Measurements from ENCODE around the gene CCDC71.

CCDC71 gene

DNA sequence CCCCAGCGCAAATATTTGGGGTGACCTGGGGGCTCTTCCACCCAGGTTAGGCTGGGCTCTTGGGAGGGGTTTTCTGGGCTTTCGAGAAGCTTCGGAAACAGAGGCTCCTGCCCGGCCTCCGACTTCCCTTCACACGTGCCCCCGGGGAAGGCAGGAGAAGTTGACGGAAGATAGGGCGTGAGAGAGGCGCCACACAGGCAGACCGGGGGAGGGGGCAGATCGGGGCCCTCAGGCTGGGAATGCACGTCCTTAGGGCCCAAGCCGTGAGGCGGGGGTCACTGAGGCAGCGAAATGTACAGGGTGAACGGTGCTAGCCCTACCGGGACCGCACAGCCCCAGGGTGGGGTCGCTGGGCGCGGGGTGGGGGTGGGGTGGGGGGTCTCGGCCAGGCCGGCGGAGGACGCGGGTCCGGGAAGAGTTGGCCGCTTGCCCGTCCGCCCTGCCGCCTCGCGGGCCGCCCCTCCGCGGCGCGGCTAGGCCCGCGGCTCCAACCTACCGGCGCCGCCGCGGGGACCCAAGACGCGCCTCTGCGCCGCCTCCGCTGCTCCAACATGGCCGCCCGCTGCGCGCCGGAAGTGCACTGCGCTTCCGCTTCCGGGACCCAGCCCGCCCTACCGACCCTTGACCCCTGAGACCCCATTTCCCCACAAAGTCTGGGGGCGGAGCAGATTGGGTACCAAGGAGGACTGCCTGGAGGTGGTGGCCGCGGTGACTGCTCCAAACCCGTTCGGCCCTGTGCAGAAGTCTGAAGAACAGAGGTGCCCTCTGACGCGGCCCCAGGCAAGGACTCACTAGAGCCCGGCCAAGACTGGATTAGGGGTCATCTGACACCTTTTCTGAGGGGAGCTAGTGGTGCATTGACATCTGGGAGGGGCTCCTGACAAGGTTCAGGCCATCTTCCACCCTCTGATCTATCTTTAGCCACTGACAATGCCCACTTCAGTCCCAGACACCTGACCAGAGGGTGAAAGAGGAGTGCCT, at the start of gene CCDC71:
Gene CCDC71, minus strand, starts transcription at position 561 of the 981 bp plus-strand sequence. CDS start 2,123 bp downstream, outside the sequence.
- Histone ChIP-seq H3K9ac (peak within 1 kb of the TSS; percentile 80 to 91 (median 89)), H3K36me3 (peaks cover 16 to 35% (median 25%) of the 10 kb centered on the region in 11 experiments), H3K4me2 (peak within 1 kb of the TSS; percentile 84 to 99 (median 95)), H3K4me1 (peaks cover 57 to 65% (median 61%) of the 10 kb centered on the region in 10 experiments), H3K4me3 (peak within 1 kb of the TSS; percentile 64 to 85 (median 76)), H3K27me3 (no peaks in the 10 kb centered on the region), H4K20me1 (peaks cover 0 to 21% (median 5%) of the 10 kb centered on the region in 11 experiments; a peak in 7 of 22 replicates), H3K9me3 (replicated peaks in 1 of 11) (0 out of 22 replicates have a peak, but pooled peaks cover 0 to 4% (median 0%) of the 10 kb centered on the region in 11 experiments), H3K27ac (peak within 1 kb of the TSS; percentile 82 to 96 (median 90))
- no peak for TF ChIP-seq Cebpa-rat (IDR thresholded peaks at IDR 0.05)

DNA sequence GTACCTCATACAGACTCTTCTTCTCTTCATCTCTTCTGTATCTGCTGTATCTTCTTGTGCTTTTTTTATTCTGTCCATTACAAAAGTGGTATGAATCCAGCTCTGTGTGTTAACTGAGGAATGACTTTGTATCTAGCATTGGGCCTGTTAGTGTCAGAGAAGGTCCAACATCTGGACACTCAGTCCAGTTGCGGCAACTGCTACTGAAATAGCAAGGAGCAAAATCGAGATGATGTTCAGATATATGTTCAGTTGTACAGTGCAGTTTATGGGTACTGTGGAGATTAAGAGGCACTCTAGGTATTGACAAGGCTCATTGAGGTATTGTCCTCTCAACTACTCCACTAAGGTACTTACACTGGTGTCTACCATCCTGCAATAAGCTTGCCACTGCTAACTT, 47.9 kb upstream of the CCDC71 start:
- no peak overlapping the region for H3K9ac ChIP-seq
- no peaks in the 10 kb centered on the region for H3K27me3 ChIP-seq
- H3K4me2 ChIP-seq: no peak overlapping the region
- no peaks in the 10 kb centered on the region for H4K20me1 ChIP-seq
- TF ChIP-seq Cebpa-rat (IDR thresholded peaks at IDR 0.05): no peak
- no peaks in the 10 kb centered on the region for H3K36me3 ChIP-seq
- no peak overlapping the region for H3K27ac ChIP-seq
- H3K4me3 ChIP-seq: no peak overlapping the region
- peaks cover 0 to 7% (median 0%) of the 10 kb centered on the region in 10 experiments; a peak in 1 of 20 replicates for H3K4me1 ChIP-seq
- H3K9me3 ChIP-seq (replicated peaks in 1 of 11): peaks cover 40 to 68% (median 50%) of the 10 kb centered on the region in 11 experiments

DNA sequence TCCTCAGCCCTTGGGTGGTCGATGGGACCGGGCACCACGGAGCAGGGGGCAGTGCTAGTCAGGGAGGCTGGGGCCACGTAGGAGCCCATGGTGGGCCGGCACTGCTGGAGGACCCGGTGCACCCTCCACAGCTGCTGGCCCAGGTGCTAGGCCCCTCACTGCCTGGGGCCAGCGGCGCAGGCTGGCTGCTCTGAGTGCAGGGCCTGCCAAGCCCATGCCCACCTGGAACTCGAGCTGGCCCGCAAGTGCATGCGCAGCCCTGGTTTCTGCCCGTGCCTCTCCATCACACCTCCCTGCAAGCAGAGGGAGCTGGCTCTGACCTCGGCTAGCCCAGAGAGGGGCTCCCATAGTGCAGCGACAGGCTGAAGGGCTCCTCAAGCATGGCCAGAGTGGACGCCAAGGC, 47.4 kb upstream of the CCDC71 start:
- no peak overlapping the region for H3K27ac ChIP-seq
- peaks cover 0 to 3% (median 0%) of the 10 kb centered on the region in 10 experiments; a peak in 1 of 20 replicates for H3K4me1 ChIP-seq
- H3K4me3 ChIP-seq: no peak overlapping the region
- H3K9ac ChIP-seq: no peak overlapping the region
- H3K9me3 ChIP-seq (replicated peaks in 1 of 11): peaks cover 37 to 63% (median 48%) of the 10 kb centered on the region in 11 experiments
- no peaks in the 10 kb centered on the region for H3K36me3 ChIP-seq
- no peak overlapping the region for H3K4me2 ChIP-seq
- no peaks in the 10 kb centered on the region for H3K27me3 ChIP-seq
- TF ChIP-seq Cebpa-rat (IDR thresholded peaks at IDR 0.05): no peak
- no peaks in the 10 kb centered on the region for H4K20me1 ChIP-seq

DNA sequence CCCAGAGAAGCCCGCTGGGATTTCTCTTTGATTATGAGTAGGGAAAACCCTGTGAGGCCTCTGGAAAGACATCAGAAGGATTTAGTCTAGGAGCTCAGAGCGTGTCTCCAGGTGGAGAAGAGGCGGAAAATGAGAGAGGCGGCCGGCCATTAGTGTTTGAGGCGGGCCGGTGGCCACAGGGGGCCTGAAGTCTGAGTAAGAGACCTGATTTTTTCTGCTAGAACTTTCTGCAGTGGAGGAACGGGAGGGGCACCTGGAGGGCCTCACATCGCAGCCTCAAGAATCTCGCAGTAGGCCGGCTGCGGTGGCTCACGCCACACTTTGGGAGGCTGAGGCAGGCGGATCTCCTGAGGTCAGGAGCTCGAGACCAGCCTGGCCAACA, 33.8 kb upstream of the CCDC71 start:
- Histone ChIP-seq H3K4me3 (no peak overlapping the region), H3K36me3 (no peaks in the 10 kb centered on the region), H4K20me1 (no peaks in the 10 kb centered on the region), H3K27ac (no peak overlapping the region), H3K4me1 (no peaks in the 10 kb centered on the region), H3K9me3 (replicated peaks in 1 of 11) (peaks cover 6 to 20% (median 17%) of the 10 kb centered on the region in 11 experiments; a peak in 17 of 22 replicates), H3K9ac (no peak overlapping the region), H3K27me3 (no peaks in the 10 kb centered on the region), H3K4me2 (no peak overlapping the region)
- no peak for TF ChIP-seq Cebpa-rat (IDR thresholded peaks at IDR 0.05)

DNA sequence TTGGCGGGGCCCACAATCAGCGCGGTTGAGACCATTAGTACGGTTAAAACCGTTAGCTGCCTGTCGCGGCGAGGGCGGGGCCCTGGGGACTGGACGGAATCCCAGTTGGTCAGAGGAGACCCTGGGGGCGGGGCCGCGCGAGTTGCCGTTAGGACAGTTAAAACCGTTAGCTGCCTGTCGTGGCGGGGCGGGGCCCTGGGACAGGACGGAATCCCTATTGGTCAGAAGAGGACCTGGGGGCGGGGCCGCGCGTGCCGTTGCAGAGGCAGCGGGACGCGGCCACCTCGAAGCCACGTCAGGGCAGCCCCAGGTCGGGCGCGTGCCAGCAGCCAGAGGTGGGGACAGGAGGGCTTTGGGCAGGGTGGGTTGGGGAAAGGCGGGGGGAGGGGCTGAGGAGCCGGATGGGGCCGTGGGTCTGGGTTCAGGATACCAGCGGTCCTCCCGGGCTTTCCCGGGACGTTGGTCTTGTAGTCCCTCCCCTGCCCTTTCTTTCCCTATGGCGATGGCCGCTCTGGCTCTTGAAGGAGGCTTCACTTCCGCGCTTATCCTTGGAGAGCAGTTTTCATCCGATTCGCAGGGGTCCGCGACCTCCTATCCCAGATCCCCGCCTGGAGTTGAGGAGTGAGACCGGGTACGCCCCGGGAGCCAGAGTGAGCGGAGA, 33.2 kb upstream of the CCDC71 start:
- Histone ChIP-seq H3K9ac (no peak overlapping the region), H3K36me3 (no peaks in the 10 kb centered on the region), H4K20me1 (no peaks in the 10 kb centered on the region), H3K27ac (no peak overlapping the region), H3K4me3 (no peak overlapping the region), H3K27me3 (no peaks in the 10 kb centered on the region), H3K9me3 (replicated peaks in 1 of 11) (peaks cover 6 to 20% (median 17%) of the 10 kb centered on the region in 11 experiments; a peak in 17 of 22 replicates), H3K4me1 (no peaks in the 10 kb centered on the region), H3K4me2 (no peak overlapping the region)
- TF ChIP-seq Cebpa-rat (IDR thresholded peaks at IDR 0.05): no peak

DNA sequence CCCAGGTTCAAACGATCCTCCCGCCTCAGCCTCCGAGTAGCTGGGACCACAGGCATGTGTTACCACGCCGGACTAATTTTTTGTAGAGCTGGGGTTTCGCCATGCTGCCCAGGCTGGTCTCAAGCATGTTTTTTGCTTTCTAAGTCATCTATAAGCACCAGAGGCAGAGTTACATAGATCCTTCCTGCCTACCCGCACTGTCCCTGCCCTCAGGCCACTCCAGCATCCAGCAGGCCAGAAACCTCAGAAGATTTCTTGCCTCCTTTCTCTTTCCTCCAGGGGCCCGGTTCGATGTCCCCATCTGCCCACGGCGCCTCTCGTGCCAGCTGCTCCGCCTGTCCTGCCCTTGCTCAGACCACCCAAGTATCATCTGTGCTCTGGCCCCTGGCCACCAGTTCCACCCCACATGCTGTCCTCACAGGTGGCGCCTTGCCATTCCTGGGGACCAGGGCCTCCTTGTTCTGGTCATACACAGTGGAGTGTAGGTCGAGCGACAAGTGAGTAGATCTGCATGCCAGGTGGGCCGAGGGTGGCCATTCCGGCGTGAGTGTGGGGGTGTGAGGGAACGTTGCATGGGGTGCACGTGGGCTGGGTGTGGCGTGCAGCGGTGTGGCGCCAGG, 32.6 kb upstream of the CCDC71 start:
- Histone ChIP-seq H3K27ac (no peak overlapping the region), H4K20me1 (no peaks in the 10 kb centered on the region), H3K4me3 (no peak overlapping the region), H3K4me1 (no peaks in the 10 kb centered on the region), H3K27me3 (no peaks in the 10 kb centered on the region), H3K9ac (no peak overlapping the region), H3K36me3 (no peaks in the 10 kb centered on the region), H3K4me2 (no peak overlapping the region), H3K9me3 (replicated peaks in 1 of 11) (peaks cover 6 to 20% (median 17%) of the 10 kb centered on the region in 11 experiments; a peak in 17 of 22 replicates)
- TF ChIP-seq Cebpa-rat (IDR thresholded peaks at IDR 0.05): no peak

DNA sequence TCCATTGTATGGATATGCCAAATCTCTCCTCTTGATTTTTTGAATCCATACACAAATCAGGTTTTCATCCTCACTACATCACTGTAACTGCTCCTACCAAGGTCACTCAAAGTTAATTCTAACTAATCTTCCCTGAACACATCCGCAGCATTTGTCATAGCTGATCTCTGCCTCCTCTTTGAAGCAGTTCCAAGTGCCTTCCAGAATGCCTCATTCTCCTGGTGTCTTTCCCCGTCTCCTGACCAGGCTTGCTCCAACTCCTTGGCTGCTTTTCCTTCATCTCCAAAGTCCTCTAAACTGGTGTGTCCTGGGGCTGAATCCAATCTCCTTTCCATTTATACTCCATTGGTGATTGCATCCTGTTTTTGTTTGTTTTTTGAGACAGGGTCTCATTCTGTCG, 32.0 kb upstream of the CCDC71 start:
- Histone ChIP-seq H3K9me3 (replicated peaks in 1 of 11) (peaks cover 6 to 20% (median 17%) of the 10 kb centered on the region in 11 experiments; a peak in 17 of 22 replicates), H4K20me1 (no peaks in the 10 kb centered on the region), H3K27me3 (no peaks in the 10 kb centered on the region), H3K27ac (no peak overlapping the region), H3K9ac (no peak overlapping the region), H3K4me1 (no peaks in the 10 kb centered on the region), H3K4me3 (no peak overlapping the region), H3K4me2 (no peak overlapping the region), H3K36me3 (no peaks in the 10 kb centered on the region)
- no peak for TF ChIP-seq Cebpa-rat (IDR thresholded peaks at IDR 0.05)

DNA sequence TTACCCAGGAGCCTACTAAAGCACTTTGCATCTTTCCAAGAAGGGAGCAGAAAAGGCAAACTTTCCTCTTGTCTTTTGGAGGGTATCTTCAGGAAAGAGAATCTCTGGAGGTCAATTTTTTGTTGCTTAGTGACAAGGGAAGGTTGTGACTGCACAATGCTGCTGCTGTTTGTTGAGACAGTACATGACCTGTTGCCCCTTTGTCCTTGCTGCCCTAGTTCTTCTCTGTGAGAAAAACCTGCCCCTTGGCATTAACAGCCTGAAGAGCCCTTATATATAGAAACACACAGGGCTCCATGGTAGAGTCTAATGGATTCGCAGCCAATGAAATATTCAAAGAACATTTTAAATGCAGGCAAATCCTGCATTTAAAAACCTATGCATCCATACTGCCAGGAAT, 25.6 kb upstream of the CCDC71 start:
- Histone ChIP-seq H3K4me3 (no peak overlapping the region), H3K4me2 (no peak overlapping the region), H3K4me1 (no peaks in the 10 kb centered on the region), H3K27me3 (no peaks in the 10 kb centered on the region), H3K27ac (no peak overlapping the region), H3K36me3 (no peaks in the 10 kb centered on the region), H3K9ac (no peak overlapping the region), H4K20me1 (no peaks in the 10 kb centered on the region), H3K9me3 (replicated peaks in 1 of 11) (no peaks in the 10 kb centered on the region)
- no peak for TF ChIP-seq Cebpa-rat (IDR thresholded peaks at IDR 0.05)

DNA sequence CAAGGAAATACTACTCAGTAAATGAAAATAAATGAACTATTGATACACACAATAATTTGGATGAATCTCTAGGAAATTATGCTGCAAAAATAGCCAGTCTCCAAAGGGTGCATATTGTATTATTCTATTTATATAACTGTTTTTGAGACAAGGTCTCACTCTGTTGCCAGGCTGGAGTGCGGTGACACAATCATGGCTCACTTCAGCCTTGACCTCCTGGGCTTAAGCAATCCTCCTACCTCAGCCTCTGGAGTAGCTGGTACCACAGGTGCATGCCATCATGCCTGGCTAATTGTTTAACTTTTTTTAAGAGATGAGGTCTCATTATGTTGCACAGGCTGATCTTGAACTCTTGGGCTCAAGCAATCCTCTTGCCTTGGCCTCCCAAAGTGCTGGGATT, 17.7 kb upstream of the CCDC71 start:
- H3K27me3 ChIP-seq: no peaks in the 10 kb centered on the region
- TF ChIP-seq Cebpa-rat (IDR thresholded peaks at IDR 0.05): no peak
- peaks cover 0 to 7% (median 0%) of the 10 kb centered on the region in 11 experiments; a peak in 2 of 22 replicates for H3K9me3 ChIP-seq (replicated peaks in 1 of 11)
- H3K36me3 ChIP-seq: 0 out of 22 replicates have a peak, but pooled peaks cover 0 to 2% (median 0%) of the 10 kb centered on the region in 11 experiments
- no peaks in the 10 kb centered on the region for H4K20me1 ChIP-seq
- H3K4me3 ChIP-seq: no peak overlapping the region
- H3K4me1 ChIP-seq: peaks cover 0 to 2% (median 0%) of the 10 kb centered on the region in 10 experiments; a peak in 4 of 20 replicates
- no peak overlapping the region for H3K27ac ChIP-seq
- H3K9ac ChIP-seq: no peak overlapping the region
- no peak overlapping the region for H3K4me2 ChIP-seq
